ENCODE measurements around the gene POGK. TPM values are rescaled to one million over a fixed set of nuclear protein-coding genes. Genes with fewer than 3 reads are reported as not detected.

The POGK gene
- polyA plus RNA-seq, 4 donors, result 4.5 to 26.4 (median 7.8) TPM

- Histone ChIP-seq H3K27me3 (ENCODE audit: control insufficient read depth in 3 of 3, insufficient read depth in 3 of 3, low read length in 3 of 3) (no peaks in the 10 kb centered on the region), H3K36me3 (ENCODE audit: control insufficient read depth in 3 of 3, insufficient read depth in 2 of 3, low read depth in 1 of 3, low read length in 3 of 3) (peaks cover 8 to 37% (median 12%) of the 10 kb centered on the region in 3 donors), H3K9me3 (ENCODE audit: control insufficient read depth in 2 of 2, insufficient read depth in 1 of 2, low read depth in 1 of 2, low read length in 1 of 2) (no peaks in the 10 kb centered on the region), H3K27ac (ENCODE audit: low read depth in 1 of 3, low read length in 2 of 3) (no peak overlapping the region), H3K4me1 (ENCODE audit: control insufficient read depth in 3 of 3, insufficient read depth in 2 of 3, low read depth in 1 of 3, low read length in 2 of 3) (no peaks in the 10 kb centered on the region), H3K4me3 (ENCODE audit: low read depth in 1 of 3, low read length in 3 of 3) (no peak overlapping the region)
- FAIRE-seq (no peak), DNase-seq (no peak)
- 77 to 89% (median 85%) methylated on average over 5 of the region's 5 CpGs for WGBS, 3 donors
Observed at GRCh38 chr1:166859597-166859996, 20.3 kb downstream of the POGK start.

DNA sequence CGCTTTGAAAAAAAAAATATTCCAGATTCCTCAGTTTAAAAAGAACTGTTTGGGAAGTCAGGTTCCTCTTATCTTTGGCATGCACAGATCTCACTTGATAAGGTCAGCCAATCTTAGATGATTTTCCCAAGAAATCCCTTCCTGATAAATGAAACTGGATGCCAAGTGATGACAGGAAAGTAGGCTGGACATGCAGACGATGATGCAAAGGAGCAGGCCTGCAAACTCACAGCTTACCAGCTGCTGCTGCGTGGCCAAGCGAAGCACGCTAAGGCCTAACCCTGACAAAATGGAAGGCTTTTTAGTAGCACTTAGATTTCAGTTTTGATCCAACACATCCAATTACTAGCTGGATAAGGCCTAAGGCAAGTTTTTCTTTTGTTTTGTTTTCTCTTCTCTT is 26.7 kb downstream of the POGK start:
- FAIRE-seq (no peak), DNase-seq (no peak)
- H3K36me3 ChIP-seq (ENCODE audit: control insufficient read depth in 3 of 3, insufficient read depth in 2 of 3, low read depth in 1 of 3, low read length in 3 of 3), result peaks cover 6 to 34% (median 7%) of the 10 kb centered on the region in 3 donors
- H3K27me3 ChIP-seq (ENCODE audit: control insufficient read depth in 3 of 3, insufficient read depth in 3 of 3, low read length in 3 of 3), result no peaks in the 10 kb centered on the region
- WGBS, 3 donors, result 79 to 97% (median 89%) methylated on average over 5 of the region's 5 CpGs
- H3K9me3 ChIP-seq (ENCODE audit: control insufficient read depth in 2 of 2, insufficient read depth in 1 of 2, low read depth in 1 of 2, low read length in 1 of 2), result no peaks in the 10 kb centered on the region
- H3K4me3 ChIP-seq (ENCODE audit: low read depth in 1 of 3, low read length in 3 of 3), result no peak overlapping the region
- no peak overlapping the region for H3K27ac ChIP-seq (ENCODE audit: low read depth in 1 of 3, low read length in 2 of 3)
- H3K4me1 ChIP-seq (ENCODE audit: control insufficient read depth in 3 of 3, insufficient read depth in 2 of 3, low read depth in 1 of 3, low read length in 2 of 3), result no peaks in the 10 kb centered on the region

DNA sequence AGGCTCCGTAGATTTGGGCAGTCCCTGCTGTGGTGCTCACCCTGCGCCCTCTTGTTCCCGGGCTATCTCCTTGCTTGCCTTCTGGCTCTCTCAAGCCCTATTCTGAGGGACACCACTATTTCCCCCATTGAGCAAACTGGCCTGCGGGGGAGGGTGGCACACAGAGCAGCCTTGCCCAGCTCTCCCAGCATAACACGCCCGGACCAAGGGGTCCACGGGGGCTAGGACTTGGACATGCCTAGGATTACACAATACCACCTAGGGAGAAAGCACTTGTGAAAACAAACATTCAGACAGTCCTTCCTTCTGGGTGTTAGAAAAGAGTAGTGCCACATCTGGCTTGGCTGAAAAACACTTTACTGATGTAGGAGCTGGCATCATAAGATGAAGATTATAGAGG is 29.4 kb downstream of the POGK start:
- no peak for DNase-seq
- Histone ChIP-seq H3K36me3 (ENCODE audit: control insufficient read depth in 3 of 3, insufficient read depth in 2 of 3, low read depth in 1 of 3, low read length in 3 of 3) (peaks cover 1 to 24% (median 4%) of the 10 kb centered on the region in 3 donors), H3K9me3 (ENCODE audit: control insufficient read depth in 2 of 2, insufficient read depth in 1 of 2, low read depth in 1 of 2, low read length in 1 of 2) (no peaks in the 10 kb centered on the region), H3K27me3 (ENCODE audit: control insufficient read depth in 3 of 3, insufficient read depth in 3 of 3, low read length in 3 of 3) (no peaks in the 10 kb centered on the region), H3K27ac (ENCODE audit: low read depth in 1 of 3, low read length in 2 of 3) (no peak overlapping the region), H3K4me3 (ENCODE audit: low read depth in 1 of 3, low read length in 3 of 3) (no peak overlapping the region), H3K4me1 (ENCODE audit: control insufficient read depth in 3 of 3, insufficient read depth in 2 of 3, low read depth in 1 of 3, low read length in 2 of 3) (peaks cover 0 to under 1% (median 0%) of the 10 kb centered on the region in 3 donors)
- no peak for FAIRE-seq
- 82 to 92% (median 91%) methylated on average over 7 of the region's 7 CpGs for WGBS, 3 donors

GRCh38 chr1:166869318-166870099 is 30.2 kb downstream of the POGK start:
- Histone ChIP-seq H3K27ac (ENCODE audit: low read depth in 1 of 3, low read length in 2 of 3) (no peak overlapping the region), H3K27me3 (ENCODE audit: control insufficient read depth in 3 of 3, insufficient read depth in 3 of 3, low read length in 3 of 3) (no peaks in the 10 kb centered on the region), H3K36me3 (ENCODE audit: control insufficient read depth in 3 of 3, insufficient read depth in 2 of 3, low read depth in 1 of 3, low read length in 3 of 3) (peaks cover 0 to 19% (median 4%) of the 10 kb centered on the region in 3 donors), H3K9me3 (ENCODE audit: control insufficient read depth in 2 of 2, insufficient read depth in 1 of 2, low read depth in 1 of 2, low read length in 1 of 2) (no peaks in the 10 kb centered on the region), H3K4me3 (ENCODE audit: low read depth in 1 of 3, low read length in 3 of 3) (no peak overlapping the region), H3K4me1 (ENCODE audit: control insufficient read depth in 3 of 3, insufficient read depth in 2 of 3, low read depth in 1 of 3, low read length in 2 of 3) (peaks cover 0 to 3% (median 0%) of the 10 kb centered on the region in 3 donors)
- FAIRE-seq (no peak), DNase-seq (no peak)
- WGBS, 3 donors, result 60 to 74% (median 63%) methylated on average over 3 of the region's 3 CpGs

DNA sequence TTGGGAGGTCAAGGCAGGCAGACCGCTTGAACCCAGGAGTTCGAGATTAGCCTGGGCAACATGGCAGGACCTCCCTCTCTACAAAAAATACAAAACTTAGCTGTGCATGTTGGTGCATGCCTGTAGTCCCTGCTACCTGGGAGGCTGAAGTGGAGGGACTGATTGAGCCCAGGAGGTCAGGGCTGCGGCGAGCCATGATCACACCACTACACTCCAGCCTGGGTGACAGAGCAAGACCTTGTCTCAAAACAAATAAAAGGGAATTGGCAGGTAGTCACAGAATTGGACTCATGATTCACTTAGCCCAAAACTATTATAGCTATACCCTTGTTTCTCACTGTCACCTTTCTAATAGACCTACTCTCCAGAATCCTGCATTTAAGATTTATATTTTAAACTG is 31.3 kb downstream of the POGK start:
- no peak overlapping the region for H3K27ac ChIP-seq (ENCODE audit: low read depth in 1 of 3, low read length in 2 of 3)
- WGBS, 3 donors, result 92 to 96% (median 94%) methylated on average over 4 of the region's 4 CpGs
- no peaks in the 10 kb centered on the region for H3K27me3 ChIP-seq (ENCODE audit: control insufficient read depth in 3 of 3, insufficient read depth in 3 of 3, low read length in 3 of 3)
- H3K9me3 ChIP-seq (ENCODE audit: control insufficient read depth in 2 of 2, insufficient read depth in 1 of 2, low read depth in 1 of 2, low read length in 1 of 2), result no peaks in the 10 kb centered on the region
- no peak for FAIRE-seq
- H3K4me1 ChIP-seq (ENCODE audit: control insufficient read depth in 3 of 3, insufficient read depth in 2 of 3, low read depth in 1 of 3, low read length in 2 of 3), result peaks cover 2 to 5% (median 3%) of the 10 kb centered on the region in 3 donors
- no peak overlapping the region for H3K4me3 ChIP-seq (ENCODE audit: low read depth in 1 of 3, low read length in 3 of 3)
- DNase-seq, result no peak
- H3K36me3 ChIP-seq (ENCODE audit: control insufficient read depth in 3 of 3, insufficient read depth in 2 of 3, low read depth in 1 of 3, low read length in 3 of 3), result peaks cover 0 to 18% (median 4%) of the 10 kb centered on the region in 3 donors

DNA sequence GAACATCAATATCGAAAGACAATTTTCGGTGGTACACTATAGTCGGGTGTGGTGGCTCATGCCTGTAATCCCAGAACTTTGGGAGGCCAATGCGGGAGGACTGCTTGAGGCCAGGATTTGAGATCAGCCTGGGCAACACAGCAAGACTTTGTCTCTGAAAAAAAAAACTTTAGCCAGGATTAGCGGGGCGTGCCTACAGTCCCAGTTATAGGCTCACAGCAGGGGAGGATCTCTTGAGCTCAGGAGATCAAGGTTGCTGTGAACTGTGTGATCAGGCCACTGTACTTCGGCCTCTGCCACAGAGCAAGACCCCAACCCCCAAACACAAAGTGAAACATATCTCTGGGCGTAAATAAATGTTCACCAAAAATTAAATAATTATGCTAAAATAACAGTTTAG is 35.2 kb downstream of the POGK start:
- Histone ChIP-seq H3K4me3 (ENCODE audit: low read depth in 1 of 3, low read length in 3 of 3) (no peak overlapping the region), H3K4me1 (ENCODE audit: control insufficient read depth in 3 of 3, insufficient read depth in 2 of 3, low read depth in 1 of 3, low read length in 2 of 3) (peaks cover 2 to 6% (median 3%) of the 10 kb centered on the region in 3 donors), H3K9me3 (ENCODE audit: control insufficient read depth in 2 of 2, insufficient read depth in 1 of 2, low read depth in 1 of 2, low read length in 1 of 2) (no peaks in the 10 kb centered on the region), H3K27me3 (ENCODE audit: control insufficient read depth in 3 of 3, insufficient read depth in 3 of 3, low read length in 3 of 3) (no peaks in the 10 kb centered on the region), H3K27ac (ENCODE audit: low read depth in 1 of 3, low read length in 2 of 3) (no peak overlapping the region), H3K36me3 (ENCODE audit: control insufficient read depth in 3 of 3, insufficient read depth in 2 of 3, low read depth in 1 of 3, low read length in 3 of 3) (peaks cover 0 to 3% (median 0%) of the 10 kb centered on the region in 3 donors)
- no peak for FAIRE-seq
- 75 to 84% (median 82%) methylated on average over 8 of the region's 8 CpGs for WGBS, 3 donors
- peak; percentile 20 to 53 for DNase-seq

GRCh38 chr1:166875302-166875733 is 36.0 kb downstream of the POGK start:
- Histone ChIP-seq H3K9me3 (ENCODE audit: control insufficient read depth in 2 of 2, insufficient read depth in 1 of 2, low read depth in 1 of 2, low read length in 1 of 2) (no peaks in the 10 kb centered on the region), H3K36me3 (ENCODE audit: control insufficient read depth in 3 of 3, insufficient read depth in 2 of 3, low read depth in 1 of 3, low read length in 3 of 3) (peaks cover 0 to 3% (median 0%) of the 10 kb centered on the region in 3 donors), H3K4me3 (ENCODE audit: low read depth in 1 of 3, low read length in 3 of 3) (peak overlapping the region in 2 of 3 donors; percentile 62 to 76), H3K4me1 (ENCODE audit: control insufficient read depth in 3 of 3, insufficient read depth in 2 of 3, low read depth in 1 of 3, low read length in 2 of 3) (peaks cover 2 to 6% (median 3%) of the 10 kb centered on the region in 3 donors), H3K27ac (ENCODE audit: low read depth in 1 of 3, low read length in 2 of 3) (peak overlapping the region; percentile 83 to 97 (median 95)), H3K27me3 (ENCODE audit: control insufficient read depth in 3 of 3, insufficient read depth in 3 of 3, low read length in 3 of 3) (no peaks in the 10 kb centered on the region)
- FAIRE-seq (no peak), DNase-seq (peak in 1 of 2 donors; percentile 4)
- WGBS, 3 donors, result 31 to 33% (median 33%) methylated on average over 8 of the region's 8 CpGs

DNA sequence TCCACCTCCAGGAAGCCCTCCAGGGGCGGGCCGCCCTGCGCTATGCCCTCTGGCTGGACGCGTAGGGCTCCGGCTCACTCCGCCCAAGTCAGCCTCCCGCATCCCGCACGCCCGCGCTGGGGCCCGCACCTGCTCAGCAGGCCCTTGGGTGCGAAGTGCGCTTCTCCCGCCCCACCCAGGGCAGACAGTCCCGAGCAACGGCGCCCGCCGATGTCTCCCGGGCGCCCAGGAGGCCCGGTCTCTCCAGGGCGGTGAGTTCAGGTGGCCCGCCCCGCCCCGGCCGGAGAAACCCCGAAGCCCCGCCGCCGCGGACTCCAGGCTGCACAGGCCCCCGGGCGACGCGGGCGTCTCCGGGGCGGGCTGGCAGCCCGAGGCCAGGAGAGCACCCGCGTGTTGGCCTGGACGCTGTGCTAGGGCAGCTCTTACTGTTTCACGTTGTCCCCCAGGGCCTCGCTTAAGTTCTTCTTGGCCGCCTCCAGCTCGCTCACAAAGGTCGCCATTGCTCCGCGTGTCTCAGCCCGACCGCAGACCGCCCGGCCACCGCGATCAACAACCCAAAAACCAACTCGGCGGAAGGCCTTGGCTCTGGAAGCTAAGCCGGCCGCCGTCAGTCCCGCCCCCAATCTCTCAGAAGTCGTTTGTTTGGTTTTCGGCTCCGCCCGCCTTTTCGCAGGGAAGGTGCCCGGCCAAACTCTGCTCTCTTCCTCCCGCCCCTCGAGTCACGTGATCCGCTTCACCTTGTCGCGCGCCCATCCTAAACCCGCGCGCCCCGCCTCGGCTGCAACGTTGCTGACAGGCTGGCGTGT is 36.7 kb downstream of the POGK start, which contains the start of gene TADA1:
TADA1 (minus strand) TSS at position 531 of the 806 bp plus-strand sequence; CDS start at position 500, 31 bp downstream.
- Histone ChIP-seq H3K9me3 (ENCODE audit: control insufficient read depth in 2 of 2, insufficient read depth in 1 of 2, low read depth in 1 of 2, low read length in 1 of 2) (no peaks in the 10 kb centered on the region), H3K4me1 (ENCODE audit: control insufficient read depth in 3 of 3, insufficient read depth in 2 of 3, low read depth in 1 of 3, low read length in 2 of 3) (peaks cover 2 to 6% (median 3%) of the 10 kb centered on the region in 3 donors), H3K36me3 (ENCODE audit: control insufficient read depth in 3 of 3, insufficient read depth in 2 of 3, low read depth in 1 of 3, low read length in 3 of 3) (no peaks in the 10 kb centered on the region), H3K27me3 (ENCODE audit: control insufficient read depth in 3 of 3, insufficient read depth in 3 of 3, low read length in 3 of 3) (no peaks in the 10 kb centered on the region), H3K27ac (ENCODE audit: low read depth in 1 of 3, low read length in 2 of 3) (peak within 1 kb of the TSS; percentile 83 to 97 (median 95)), H3K4me3 (ENCODE audit: low read depth in 1 of 3, low read length in 3 of 3) (peak within 1 kb of the TSS; percentile 62 to 93 (median 76))
- FAIRE-seq (peak; percentile 26), DNase-seq (peak; percentile 99)
- WGBS, 3 donors, result 0 to 1% (median 1%) methylated on average over 59 to 84 of the region's 84 CpGs

All from small intestine (tissue), 7 donors.